Measurements from ENCODE around the gene ARPC5. TPM values are rescaled to one million over a fixed set of nuclear protein-coding genes. Genes with fewer than 3 reads are reported as not detected.
"Not testable (repeated sequence)": the region's sequence is repeated elsewhere in the genome, so short reads cannot be mapped to it uniquely, and the experiment has no call there.

ARPC5 gene
- total RNA-seq, result 100 to 1,000 TPM; 183 to 213 TPM

- Mint-ChIP-seq H3K27ac (peak within 1 kb of the TSS; percentile 96 to 100), H3K36me3 (peaks cover 20 to 44% of the 10 kb centered on the region in 2 donors), H3K9me3 (no peaks in the 10 kb centered on the region)
- DNase-seq (ENCODE audit: low spot score in 2 of 2) (peak; percentile 97), ATAC-seq (peak; percentile 89 to 92)
Observed at GRCh38 chr1:183635606-183636333, at the start of gene ARPC5. Gene ARPC5, minus strand, starts transcription at chr1:183635783. Its CDS starts 124 bp downstream, at chr1:183635659.

GRCh38 chr1:183685112-183685713, 49.6 kb upstream of the ARPC5 start:
- peak in 1 of 2 donors; percentile 11 for DNase-seq (ENCODE audit: low spot score in 2 of 2)
- peak; percentile 33 to 55 for ATAC-seq
- no peaks in the 10 kb centered on the region for H3K9me3 Mint-ChIP-seq
- no peaks in the 10 kb centered on the region for H3K36me3 Mint-ChIP-seq
- no peak overlapping the region for H3K27ac Mint-ChIP-seq

GRCh38 chr1:183679363-183679762, 43.8 kb upstream of the ARPC5 start:
- not testable (repeated sequence) for H3K27ac Mint-ChIP-seq; ATAC-seq; H3K36me3 Mint-ChIP-seq; DNase-seq (ENCODE audit: low spot score in 2 of 2); H3K9me3 Mint-ChIP-seq

- Mint-ChIP-seq H3K9me3 (no peaks in the 10 kb centered on the region), H3K27ac (no peak overlapping the region), H3K36me3 (no peaks in the 10 kb centered on the region)
- ATAC-seq (no peak), DNase-seq (ENCODE audit: low spot score in 2 of 2) (no peak)
Observed at GRCh38 chr1:183678819-183679218, 43.2 kb upstream of the ARPC5 start.

- Mint-ChIP-seq H3K36me3 (no peaks in the 10 kb centered on the region), H3K9me3 (no peaks in the 10 kb centered on the region), H3K27ac (no peak overlapping the region)
- DNase-seq (ENCODE audit: low spot score in 2 of 2), result no peak
- no peak for ATAC-seq
Observed at GRCh38 chr1:183676586-183677189, 41.1 kb upstream of the ARPC5 start.

- no peak overlapping the region for H3K27ac Mint-ChIP-seq
- ATAC-seq (no peak), DNase-seq (ENCODE audit: low spot score in 2 of 2) (no peak)
- no peaks in the 10 kb centered on the region for H3K36me3 Mint-ChIP-seq
- no peaks in the 10 kb centered on the region for H3K9me3 Mint-ChIP-seq
Observed at GRCh38 chr1:183675883-183676585, 40.5 kb upstream of the ARPC5 start.

- H3K36me3 Mint-ChIP-seq, result no peaks in the 10 kb centered on the region
- no peak for ATAC-seq
- peaks cover 0 to 5% of the 10 kb centered on the region in 2 donors for H3K9me3 Mint-ChIP-seq
- DNase-seq (ENCODE audit: low spot score in 2 of 2), result no peak
- no peak overlapping the region for H3K27ac Mint-ChIP-seq
Observed at GRCh38 chr1:183675381-183675780, 39.8 kb upstream of the ARPC5 start.

- Mint-ChIP-seq H3K36me3 (no peaks in the 10 kb centered on the region), H3K27ac (no peak overlapping the region), H3K9me3 (peaks cover 0 to 5% of the 10 kb centered on the region in 2 donors)
- no peak for ATAC-seq
- DNase-seq (ENCODE audit: low spot score in 2 of 2), result no peak
Observed at GRCh38 chr1:183674886-183675285, 39.3 kb upstream of the ARPC5 start.

GRCh38 chr1:183674339-183674738, 38.8 kb upstream of the ARPC5 start:
- no peak for DNase-seq (ENCODE audit: low spot score in 2 of 2)
- H3K36me3 Mint-ChIP-seq, result no peaks in the 10 kb centered on the region
- peaks cover 0 to 5% of the 10 kb centered on the region in 2 donors for H3K9me3 Mint-ChIP-seq
- no peak overlapping the region for H3K27ac Mint-ChIP-seq
- ATAC-seq, result no peak

GRCh38 chr1:183673605-183674323, 38.2 kb upstream of the ARPC5 start:
- no peaks in the 10 kb centered on the region for H3K36me3 Mint-ChIP-seq
- H3K27ac Mint-ChIP-seq, result no peak overlapping the region
- ATAC-seq (no peak), DNase-seq (ENCODE audit: low spot score in 2 of 2) (no peak)
- H3K9me3 Mint-ChIP-seq, result peaks cover 0 to 5% of the 10 kb centered on the region in 2 donors

- no peak overlapping the region for H3K27ac Mint-ChIP-seq
- DNase-seq (ENCODE audit: low spot score in 2 of 2) (no peak), ATAC-seq (no peak)
- H3K36me3 Mint-ChIP-seq, result no peaks in the 10 kb centered on the region
- H3K9me3 Mint-ChIP-seq, result peaks cover 0 to 5% of the 10 kb centered on the region in 2 donors
Observed at GRCh38 chr1:183670169-183670568, 34.6 kb upstream of the ARPC5 start.

GRCh38 chr1:183656355-183656754, 20.8 kb upstream of the ARPC5 start:
- DNase-seq (ENCODE audit: low spot score in 2 of 2) (no peak), ATAC-seq (no peak)
- Mint-ChIP-seq H3K27ac (no peak overlapping the region), H3K9me3 (peaks cover 0 to 8% of the 10 kb centered on the region in 2 donors), H3K36me3 (peaks cover 0 to 7% of the 10 kb centered on the region in 2 donors)

- peaks cover 0 to 9% of the 10 kb centered on the region in 2 donors for H3K9me3 Mint-ChIP-seq
- ATAC-seq (peak in 1 of 2 donors; percentile 32), DNase-seq (ENCODE audit: low spot score in 2 of 2) (peak in 1 of 2 donors; percentile 79)
- peaks cover 0 to 10% of the 10 kb centered on the region in 2 donors for H3K36me3 Mint-ChIP-seq
- no peak overlapping the region for H3K27ac Mint-ChIP-seq
Observed at GRCh38 chr1:183655562-183656075, 20.0 kb upstream of the ARPC5 start.

- H3K27ac Mint-ChIP-seq, result no peak overlapping the region
- H3K36me3 Mint-ChIP-seq, result peaks cover 0 to 10% of the 10 kb centered on the region in 2 donors
- no peak for DNase-seq (ENCODE audit: low spot score in 2 of 2)
- H3K9me3 Mint-ChIP-seq, result peaks cover 0 to 9% of the 10 kb centered on the region in 2 donors
- no peak for ATAC-seq
Observed at GRCh38 chr1:183654706-183655105, 19.1 kb upstream of the ARPC5 start.

GRCh38 chr1:183653876-183654451, 18.4 kb upstream of the ARPC5 start:
- H3K36me3 Mint-ChIP-seq, result peaks cover 0 to 10% of the 10 kb centered on the region in 2 donors
- H3K9me3 Mint-ChIP-seq, result peaks cover 0 to 9% of the 10 kb centered on the region in 2 donors
- ATAC-seq, result no peak
- no peak for DNase-seq (ENCODE audit: low spot score in 2 of 2)
- peak overlapping the region; percentile 3 to 75 for H3K27ac Mint-ChIP-seq

- DNase-seq (ENCODE audit: low spot score in 2 of 2), result no peak
- H3K9me3 Mint-ChIP-seq, result peaks cover 0 to 9% of the 10 kb centered on the region in 2 donors
- peaks cover 0 to 10% of the 10 kb centered on the region in 2 donors for H3K36me3 Mint-ChIP-seq
- no peak for ATAC-seq
- H3K27ac Mint-ChIP-seq, result peak overlapping the region; percentile 75 to 98
Observed at GRCh38 chr1:183653462-183653794, 17.8 kb upstream of the ARPC5 start.
